ENCODE results near the gene NALCN.

Gene NALCN

DNA sequence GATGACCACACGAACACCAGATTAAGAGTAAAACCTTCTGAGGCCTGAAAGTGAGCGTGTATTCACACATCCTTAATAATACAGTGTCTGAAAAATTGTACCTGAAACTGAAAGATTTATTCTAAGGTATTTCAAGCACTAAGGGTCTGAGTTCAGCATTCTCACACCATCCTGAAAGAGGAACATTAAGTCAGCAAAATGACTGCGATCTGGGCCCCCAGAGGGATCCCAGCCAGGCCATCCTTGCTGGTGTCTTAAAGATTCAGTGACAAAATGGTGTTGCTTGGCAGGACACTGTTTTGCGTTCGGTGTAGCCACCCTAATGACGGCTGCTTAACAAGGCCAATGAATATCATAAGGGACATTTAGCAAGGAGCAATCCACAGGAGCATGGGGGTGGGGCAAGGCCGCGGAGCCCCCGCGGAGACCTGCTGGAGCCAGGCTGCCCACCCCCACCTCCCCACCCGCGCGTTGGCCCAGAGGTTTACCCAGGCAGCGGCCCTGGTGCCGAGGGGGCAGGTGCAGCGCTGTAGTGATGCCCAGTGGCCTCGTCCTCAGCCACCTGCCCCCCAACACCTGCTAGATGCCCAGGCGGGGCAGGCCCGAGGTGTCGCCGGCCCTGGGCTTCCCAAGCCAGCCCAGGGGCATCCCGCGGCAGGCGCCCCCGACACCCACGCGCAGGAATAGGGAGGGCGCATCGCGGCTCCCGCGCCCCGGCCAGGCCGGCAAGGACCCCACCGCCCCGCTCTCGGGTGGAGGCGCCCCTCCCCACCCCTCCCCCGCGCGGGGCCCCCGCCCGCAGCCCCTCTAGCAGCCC lies 742 bp downstream of the NALCN start:
- no peak for DNase-seq (ENCODE audit: low spot score)

GRCh38 chr13:101412076-101412475 lies 4.2 kb downstream of the NALCN start:
- DNase-seq (ENCODE audit: low spot score) = no peak

DNA sequence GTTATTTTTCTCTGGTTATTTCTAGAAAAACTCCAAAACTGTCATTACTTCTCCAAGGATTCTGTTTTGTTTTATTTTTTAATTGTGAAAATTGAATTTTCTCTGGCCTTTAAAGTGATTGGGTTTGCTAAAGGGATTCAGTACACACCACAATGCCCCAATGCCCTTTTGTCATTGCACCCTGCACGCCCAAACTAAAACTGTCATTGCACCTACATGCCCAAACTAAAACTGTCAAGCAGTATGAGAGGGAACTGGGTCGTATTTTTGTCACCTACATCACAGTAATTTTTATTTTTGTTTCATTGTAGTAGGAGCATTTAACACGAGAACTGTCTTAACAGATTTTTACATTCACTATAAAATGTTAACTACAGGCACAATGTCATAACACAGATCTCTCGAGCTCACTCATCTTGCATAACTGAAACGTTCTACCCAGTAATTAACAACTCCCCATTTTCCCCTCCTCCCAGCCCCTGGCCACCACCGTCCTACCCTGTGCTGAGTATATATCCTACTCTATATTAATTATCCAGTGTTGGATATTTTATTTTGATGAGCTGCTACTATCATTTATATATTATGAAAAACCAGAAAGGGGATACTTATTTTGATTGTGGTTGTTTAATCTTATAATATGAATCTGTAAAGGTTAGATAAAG lies 7.2 kb downstream of the NALCN start:
- no peak for DNase-seq (ENCODE audit: low spot score)

GRCh38 chr13:101408154-101408553 lies 8.2 kb downstream of the NALCN start:
- no peak for DNase-seq (ENCODE audit: low spot score)

- DNase-seq (ENCODE audit: low spot score) = no peak
These were observed 9.5 kb downstream of the NALCN start for GRCh38 chr13:101406791-101407190.

GRCh38 chr13:101401196-101401595 lies 15.1 kb downstream of the NALCN start:
- no peak for DNase-seq (ENCODE audit: low spot score)

DNA sequence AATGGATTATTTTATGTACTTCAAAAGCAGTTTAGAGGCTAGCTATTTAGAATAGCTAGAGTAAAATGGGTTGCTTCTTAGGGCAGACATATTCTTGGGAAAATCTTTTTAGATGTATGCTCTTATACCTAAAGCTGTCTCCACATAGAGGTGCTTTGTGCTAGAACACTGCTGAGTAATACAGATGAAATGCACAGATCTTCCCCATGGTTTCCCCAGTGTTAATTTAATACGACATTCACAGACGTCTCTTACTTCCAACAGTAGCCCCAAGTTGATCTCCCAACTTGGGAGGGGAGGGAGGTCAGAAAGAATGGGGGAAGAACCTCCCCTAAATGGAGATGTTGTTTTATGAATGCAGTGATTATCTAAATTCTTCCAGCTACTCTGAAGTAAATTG lies 16.9 kb downstream of the NALCN start:
- DNase-seq (ENCODE audit: low spot score) = no peak

GRCh38 chr13:101398920-101399319 lies 17.4 kb downstream of the NALCN start:
- DNase-seq (ENCODE audit: low spot score) = no peak

- no peak for DNase-seq (ENCODE audit: low spot score)
These were observed 18.1 kb downstream of the NALCN start for GRCh38 chr13:101398191-101398590.

- no peak for DNase-seq (ENCODE audit: low spot score)
These were observed 18.6 kb downstream of the NALCN start for GRCh38 chr13:101397742-101398141.

DNA sequence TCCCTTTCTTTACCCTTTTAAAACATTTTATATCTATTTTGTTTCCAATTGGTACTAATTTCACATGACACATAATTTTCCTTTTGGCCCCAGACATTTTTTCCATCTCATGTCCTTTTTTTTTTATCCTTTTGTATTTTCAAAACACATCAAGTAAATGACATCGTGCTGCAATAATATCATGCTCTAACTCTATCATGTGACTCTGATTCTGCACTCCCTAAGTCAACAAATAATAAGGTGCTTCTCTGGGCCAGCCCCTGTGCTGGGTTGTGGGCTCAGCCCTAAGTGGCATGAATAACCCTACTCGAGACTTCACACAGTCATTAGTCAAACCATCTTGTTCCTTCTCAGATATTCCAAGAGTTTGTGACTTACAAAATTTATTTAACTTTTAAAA lies 21.7 kb downstream of the NALCN start:
- no peak for DNase-seq (ENCODE audit: low spot score)

GRCh38 chr13:101393140-101393539 lies 23.2 kb downstream of the NALCN start:
- DNase-seq (ENCODE audit: low spot score) = no peak

- DNase-seq (ENCODE audit: low spot score) = no peak
These were observed 25.8 kb downstream of the NALCN start for GRCh38 chr13:101390461-101390860.

- no peak for DNase-seq (ENCODE audit: low spot score)
These were observed 31.4 kb downstream of the NALCN start for GRCh38 chr13:101384929-101385328.

- DNase-seq (ENCODE audit: low spot score) = no peak
These were observed 32.7 kb downstream of the NALCN start for GRCh38 chr13:101383595-101383994.

DNA sequence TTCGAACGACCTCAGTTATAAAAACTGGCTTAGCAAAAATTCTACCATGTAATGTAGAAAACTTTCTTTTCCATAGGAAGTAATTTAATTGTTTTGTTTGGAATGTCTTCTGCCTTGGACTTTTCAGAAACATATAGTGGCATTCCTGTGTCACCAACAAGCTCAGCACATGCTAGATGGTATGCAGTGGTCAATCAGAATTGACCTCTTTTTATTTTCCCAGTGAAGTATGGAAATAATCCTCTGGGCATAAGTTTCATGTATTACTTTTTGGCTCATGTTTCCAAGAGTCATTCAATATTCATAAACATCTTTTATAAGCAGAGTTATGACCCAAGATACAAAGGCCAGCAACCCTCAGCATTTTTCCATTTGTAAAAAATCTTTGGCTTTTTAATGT lies 33.6 kb downstream of the NALCN start:
- DNase-seq (ENCODE audit: low spot score) = no peak

DNA sequence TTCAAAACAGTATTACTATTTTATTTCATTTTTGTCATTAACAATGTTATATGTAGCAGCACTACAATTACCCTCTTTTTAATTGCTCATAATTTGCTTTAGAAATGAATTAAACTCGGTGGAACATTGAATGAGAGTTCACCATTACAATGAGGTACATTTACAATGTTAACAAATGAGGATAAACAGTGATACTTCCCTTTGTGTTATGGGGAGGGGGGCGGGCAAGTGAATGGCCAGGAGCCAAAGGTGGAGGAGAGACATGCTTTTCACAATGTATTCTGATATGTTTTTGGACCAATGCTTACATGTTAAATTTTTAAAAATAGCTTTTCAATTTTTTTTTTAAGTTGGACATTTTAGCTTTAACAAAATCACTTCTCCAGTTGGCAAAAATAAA lies 34.2 kb downstream of the NALCN start:
- DNase-seq (ENCODE audit: low spot score) = no peak

GRCh38 chr13:101360525-101360924 lies 55.8 kb downstream of the NALCN start:
- no peak for DNase-seq (ENCODE audit: low spot score)

DNA sequence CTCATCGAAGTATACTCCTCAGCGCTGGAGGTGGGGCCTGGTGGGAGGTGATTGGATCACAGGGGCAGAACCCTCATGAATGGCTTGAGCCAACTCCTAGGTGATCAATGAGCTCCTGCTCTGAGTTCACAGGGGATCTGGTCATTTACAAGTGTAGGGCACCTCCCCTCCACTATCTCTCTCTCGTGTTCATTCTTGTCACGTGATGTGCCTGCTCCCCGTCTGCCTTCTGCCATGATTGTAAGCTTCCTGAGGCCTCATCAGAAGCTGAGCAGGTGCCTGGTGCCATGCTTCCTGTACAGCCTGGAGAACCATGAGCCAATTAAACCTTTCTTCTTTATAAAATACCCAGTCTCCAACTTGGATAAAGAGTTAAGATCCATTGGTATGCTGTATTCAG lies 61.4 kb downstream of the NALCN start:
- no peak for DNase-seq (ENCODE audit: low spot score)

DNA sequence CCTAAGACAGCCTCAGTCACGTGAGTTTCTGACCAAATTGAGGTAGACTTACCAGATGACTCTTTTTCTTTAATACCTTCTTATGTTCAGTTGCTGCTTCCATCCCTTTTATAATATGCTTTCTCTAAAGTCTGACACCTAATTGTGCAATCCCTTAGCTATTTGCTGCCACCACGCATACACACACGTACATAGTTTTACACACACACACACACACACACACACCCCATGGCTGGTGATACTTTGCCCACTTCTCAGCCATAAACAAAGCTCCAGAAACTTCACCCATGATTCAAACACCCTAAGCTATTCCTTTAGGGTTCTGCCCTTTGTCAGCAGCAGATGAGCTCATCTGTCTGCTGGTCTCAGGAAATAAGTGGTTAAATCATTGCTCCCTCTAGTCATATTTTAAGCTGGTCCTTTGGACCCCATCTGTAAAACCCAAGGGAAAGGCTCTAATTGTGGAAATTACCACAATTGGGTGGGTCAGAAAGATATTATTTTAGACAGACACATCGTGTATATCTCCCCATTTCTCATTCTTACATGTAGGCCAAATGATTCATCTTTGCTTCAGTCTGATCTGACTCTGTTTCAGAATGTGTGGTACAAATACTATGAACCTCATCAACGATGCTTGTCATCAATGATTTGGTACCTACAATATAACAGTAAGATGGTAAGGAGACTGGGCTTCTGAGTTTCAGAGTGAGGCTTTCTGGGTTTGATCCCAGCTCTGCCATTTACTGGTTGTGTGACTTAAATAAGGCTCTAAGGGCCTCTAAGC lies 69.2 kb downstream of the NALCN start:
- DNase-seq (ENCODE audit: low spot score) = no peak

DNA sequence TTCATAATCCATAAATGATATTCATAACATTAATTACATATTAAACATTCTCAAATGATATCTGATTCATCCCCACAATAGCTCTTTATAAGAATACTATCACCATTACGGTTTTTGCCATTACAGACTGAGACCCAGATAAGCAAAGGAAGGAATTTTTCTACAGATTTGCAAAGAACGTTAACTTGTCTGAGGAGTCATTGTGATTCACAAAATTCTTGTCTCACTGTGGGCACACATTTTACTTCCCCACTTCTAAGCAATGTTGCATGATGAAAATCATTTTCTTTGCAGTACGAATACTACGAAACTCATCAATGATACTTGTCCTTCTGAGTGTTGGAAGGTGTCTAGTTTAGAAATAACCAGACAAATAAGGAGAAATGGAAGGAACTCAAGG lies 70.1 kb downstream of the NALCN start:
- no peak for DNase-seq (ENCODE audit: low spot score)

DNA sequence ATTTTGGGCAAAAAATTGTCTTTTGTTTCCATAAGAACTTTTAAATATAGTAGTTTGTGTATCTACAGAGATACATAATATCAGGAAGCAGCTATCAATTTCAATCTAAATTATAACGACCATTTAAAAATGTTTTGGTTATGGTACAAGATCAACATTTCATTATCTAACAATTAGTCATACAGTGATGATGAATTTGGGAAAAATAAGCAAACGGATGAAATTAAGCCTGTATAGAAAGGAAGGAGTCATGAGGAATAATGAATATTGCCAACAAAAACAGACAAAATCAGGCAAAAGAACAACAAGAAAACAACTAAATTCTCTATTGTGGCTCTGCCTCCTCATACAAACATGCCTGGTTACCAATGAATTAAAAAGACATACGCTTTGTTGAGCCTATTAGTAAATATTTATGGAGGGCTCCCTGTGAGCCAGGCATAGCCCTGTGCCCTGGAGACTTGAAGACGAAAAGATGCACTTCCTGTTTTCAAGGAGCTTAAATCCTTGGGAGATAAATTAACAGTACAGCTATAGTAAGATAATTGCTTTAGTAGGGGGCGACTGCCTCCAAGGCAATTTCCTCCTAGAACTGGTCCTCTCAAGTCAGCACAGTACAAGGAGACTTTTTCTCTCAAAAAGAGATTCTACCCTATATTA lies 73.0 kb downstream of the NALCN start:
- no peak for DNase-seq (ENCODE audit: low spot score)

Data from germinal center (tissue), 1 donor.